ENCODE results near the gene ANKH.

DNA sequence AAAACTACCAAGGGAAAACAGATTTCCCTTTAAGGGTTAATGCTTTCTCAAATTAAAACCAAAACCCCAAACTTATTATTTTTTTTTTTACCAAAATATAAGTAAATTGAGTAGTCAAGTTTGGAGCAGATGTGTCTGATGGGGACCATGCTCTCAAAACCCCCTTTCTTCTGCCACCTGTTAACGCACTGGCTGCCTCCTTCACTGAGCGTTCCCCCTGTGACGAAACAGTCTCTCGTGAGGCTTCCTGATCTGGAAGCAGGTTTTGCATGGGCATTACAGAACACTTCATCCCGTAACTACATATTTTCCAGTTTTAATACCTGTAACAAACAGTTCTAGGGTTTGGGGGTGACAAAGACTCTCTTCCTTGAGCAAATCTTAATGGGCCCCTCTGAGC lies 59.4 kb downstream of the ANKH start:
- TF ChIP-seq, protein P1, sequence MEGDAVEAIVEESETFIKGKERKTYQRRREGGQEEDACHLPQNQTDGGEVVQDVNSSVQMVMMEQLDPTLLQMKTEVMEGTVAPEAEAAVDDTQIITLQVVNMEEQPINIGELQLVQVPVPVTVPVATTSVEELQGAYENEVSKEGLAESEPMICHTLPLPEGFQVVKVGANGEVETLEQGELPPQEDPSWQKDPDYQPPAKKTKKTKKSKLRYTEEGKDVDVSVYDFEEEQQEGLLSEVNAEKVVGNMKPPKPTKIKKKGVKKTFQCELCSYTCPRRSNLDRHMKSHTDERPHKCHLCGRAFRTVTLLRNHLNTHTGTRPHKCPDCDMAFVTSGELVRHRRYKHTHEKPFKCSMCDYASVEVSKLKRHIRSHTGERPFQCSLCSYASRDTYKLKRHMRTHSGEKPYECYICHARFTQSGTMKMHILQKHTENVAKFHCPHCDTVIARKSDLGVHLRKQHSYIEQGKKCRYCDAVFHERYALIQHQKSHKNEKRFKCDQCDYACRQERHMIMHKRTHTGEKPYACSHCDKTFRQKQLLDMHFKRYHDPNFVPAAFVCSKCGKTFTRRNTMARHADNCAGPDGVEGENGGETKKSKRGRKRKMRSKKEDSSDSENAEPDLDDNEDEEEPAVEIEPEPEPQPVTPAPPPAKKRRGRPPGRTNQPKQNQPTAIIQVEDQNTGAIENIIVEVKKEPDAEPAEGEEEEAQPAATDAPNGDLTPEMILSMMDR (conservative IDR thresholded peaks at IDR 0.05; ENCODE audit: low read depth, low read length), result no peak
- no peak for TF ChIP-seq EZH2 (IDR thresholded peaks at IDR 0.05; ENCODE audit: borderline replicate concordance, low read depth, low read length, poor library complexity, severe bottlenecking)
